CD4-positive, alpha-beta T cell treated with Interleukin-1 beta for 1 hour (primary cell): Measurements from ENCODE around the gene MED9.

ENCODE experiments used
- DNase-seq, 2 donors: peaks; one replicate each; pipeline ENCODE4 v3.0.0-alpha.2; 2020 to 2022

Gene MED9

DNA sequence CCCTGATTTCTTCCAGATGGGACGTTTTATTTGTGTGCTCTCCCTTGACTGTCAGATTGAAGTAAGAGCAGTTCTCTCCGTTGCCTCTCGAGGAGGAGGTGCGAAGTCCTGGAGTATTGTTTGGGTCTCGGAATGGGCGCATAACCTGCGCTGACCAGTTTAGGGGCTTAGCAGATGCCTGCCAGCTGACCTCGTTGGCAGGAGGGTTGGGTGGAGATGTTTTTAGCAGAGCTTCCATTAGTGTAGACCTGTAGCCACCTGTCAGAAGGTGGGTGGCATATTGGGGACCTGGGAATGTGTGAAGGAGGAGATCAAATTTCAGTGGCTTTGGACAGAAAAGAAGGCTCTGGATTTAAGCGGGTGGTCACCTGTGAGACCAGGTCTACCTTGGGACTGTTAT, 15.8 kb downstream of the MED9 start:
- no peak for DNase-seq

DNA sequence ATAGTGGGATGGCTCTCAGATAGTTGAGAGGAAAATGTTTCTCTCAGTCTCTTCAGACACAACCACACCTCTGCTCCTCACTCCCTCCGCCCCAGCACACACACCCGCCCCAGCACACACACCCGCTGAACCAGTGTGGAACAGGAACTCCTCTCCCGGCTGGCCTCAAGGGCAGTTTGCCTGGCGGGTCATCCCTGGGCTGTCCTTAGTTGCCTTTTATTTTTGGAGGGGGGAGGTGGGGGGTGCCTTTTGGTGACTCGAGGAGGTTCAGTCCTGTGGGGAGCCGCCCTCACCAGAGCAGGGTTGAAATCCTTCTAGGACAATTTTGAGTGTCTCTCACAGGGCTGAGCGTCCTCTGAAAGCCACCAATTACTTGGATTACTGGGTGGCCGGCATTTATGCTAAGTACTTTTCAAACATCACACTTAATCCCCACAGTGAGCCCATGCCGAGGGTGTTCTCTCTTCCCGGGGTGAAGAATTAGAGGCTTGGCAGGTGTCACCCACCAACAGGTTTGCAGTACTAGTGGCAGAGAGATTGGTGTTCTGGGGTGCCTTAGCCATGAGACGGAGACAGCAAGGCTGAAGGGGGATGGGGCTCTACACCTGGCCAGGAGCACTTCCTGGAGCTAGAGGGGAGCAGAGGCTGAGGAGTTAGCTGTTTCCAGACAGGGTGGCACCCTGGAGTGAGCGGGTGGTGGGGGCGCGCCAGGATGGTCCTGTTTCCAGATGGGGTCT, 16.6 kb downstream of the MED9 start:
- DNase-seq: no peak

DNA sequence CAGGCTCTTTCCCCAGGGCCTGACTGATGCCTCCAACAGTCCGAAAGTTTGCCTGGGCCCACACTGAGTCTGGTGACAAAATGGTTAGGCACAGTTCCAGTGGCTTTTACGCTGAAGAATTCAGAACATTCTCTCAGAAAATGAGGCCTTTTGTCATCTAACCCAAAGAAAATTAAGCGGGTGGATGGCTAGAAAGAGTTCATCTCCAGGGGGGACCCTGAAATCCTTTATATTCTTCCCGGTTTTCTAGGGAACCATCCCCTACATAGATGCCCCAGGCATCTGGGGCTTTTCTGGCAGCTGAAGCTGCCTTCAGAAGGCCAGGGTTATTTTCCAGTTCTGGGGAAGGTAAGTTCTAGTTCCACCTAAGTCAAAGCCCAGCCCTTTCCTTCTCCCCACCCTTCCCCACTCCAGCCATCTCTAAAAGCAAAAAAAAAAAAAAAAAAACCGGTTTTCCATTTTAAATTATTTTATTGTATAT, 17.2 kb downstream of the MED9 start:
- DNase-seq: no peak

DNA sequence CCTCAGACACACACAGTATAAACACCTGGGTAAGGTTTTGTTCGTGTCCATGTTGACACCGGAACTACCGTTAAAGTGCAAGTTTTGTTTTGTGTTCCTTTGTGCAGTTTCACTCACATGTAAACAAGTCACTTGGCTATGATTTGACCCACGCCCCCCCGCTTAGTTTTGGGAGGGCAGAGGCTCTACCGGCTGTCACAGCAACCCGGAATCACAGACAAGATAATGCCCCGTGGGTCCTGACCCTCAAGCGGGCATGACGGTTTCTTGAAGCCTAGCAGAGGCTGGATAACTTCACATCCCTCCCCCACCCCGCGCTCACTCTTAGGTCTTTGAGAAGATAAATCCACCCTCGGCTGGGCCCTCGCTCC, 17.7 kb downstream of the MED9 start:
- DNase-seq: no peak

DNA sequence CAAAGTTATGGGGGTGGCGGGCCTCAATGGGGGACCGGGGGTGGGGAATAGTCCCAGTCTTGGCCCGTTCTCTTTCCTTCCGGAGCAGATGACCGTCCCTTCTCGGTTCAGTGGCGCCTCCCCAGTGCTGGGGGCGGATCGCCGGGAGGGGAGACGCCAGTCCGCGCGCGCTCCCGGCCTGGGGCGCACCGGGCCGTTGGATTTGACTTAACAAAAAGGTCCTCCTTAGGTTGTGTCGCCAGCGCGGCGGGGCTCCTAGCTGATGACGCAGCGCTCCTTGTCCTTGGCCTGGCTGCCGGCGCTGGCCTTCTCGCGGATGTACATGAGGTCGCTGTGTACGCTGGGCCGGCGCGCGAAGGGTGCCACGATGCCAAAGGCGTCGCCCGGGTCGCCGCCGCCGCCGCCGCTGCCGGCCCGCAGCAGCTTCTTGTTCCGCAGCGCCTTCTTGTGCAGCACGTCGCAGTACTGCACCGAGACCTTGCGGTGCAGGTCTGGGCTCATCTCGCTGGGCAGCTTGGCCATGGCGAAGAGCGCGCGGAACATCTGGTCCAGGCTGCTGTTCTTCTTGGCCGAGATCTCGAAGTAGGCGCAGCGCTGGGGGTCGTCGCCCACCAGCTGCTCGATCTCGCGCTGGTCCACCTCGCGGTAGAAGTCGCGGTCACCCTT, 18.2 kb downstream of the MED9 start:
- DNase-seq: peak in 1 of 2 donors; percentile 20

DNA sequence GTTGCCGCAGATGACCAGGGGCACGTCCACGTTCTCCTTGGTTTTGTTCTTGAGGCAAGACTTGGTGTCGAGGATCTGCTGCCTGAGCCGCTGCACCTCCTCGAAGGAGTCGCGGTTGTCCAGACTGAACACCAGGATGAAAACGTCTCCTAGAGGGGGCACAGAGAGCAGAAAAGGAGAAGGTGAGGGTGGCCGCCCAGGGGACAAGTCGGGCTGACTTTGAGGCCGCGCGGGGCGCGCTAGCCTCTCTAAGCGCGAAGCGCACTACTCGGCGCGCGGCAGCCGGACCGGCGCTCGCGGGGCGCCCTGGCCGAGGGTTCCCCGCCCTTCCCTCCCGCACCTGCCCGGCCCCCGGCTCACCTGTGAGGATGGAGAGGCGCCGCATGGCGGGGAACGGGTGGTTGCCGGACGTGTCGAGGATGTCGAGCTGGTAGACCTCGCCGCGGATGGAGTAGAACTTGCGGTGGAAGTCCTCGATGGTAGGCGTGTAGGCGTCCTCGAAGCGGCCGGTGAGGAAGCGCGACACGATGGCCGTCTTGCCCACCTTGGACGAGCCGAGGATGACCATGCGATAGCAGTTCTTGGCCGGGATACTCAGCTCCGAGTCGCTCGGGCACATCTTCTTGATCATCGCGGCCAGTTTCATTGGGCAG, 18.9 kb downstream of the MED9 start:
- peak in 1 of 2 donors; percentile 16 for DNase-seq

DNA sequence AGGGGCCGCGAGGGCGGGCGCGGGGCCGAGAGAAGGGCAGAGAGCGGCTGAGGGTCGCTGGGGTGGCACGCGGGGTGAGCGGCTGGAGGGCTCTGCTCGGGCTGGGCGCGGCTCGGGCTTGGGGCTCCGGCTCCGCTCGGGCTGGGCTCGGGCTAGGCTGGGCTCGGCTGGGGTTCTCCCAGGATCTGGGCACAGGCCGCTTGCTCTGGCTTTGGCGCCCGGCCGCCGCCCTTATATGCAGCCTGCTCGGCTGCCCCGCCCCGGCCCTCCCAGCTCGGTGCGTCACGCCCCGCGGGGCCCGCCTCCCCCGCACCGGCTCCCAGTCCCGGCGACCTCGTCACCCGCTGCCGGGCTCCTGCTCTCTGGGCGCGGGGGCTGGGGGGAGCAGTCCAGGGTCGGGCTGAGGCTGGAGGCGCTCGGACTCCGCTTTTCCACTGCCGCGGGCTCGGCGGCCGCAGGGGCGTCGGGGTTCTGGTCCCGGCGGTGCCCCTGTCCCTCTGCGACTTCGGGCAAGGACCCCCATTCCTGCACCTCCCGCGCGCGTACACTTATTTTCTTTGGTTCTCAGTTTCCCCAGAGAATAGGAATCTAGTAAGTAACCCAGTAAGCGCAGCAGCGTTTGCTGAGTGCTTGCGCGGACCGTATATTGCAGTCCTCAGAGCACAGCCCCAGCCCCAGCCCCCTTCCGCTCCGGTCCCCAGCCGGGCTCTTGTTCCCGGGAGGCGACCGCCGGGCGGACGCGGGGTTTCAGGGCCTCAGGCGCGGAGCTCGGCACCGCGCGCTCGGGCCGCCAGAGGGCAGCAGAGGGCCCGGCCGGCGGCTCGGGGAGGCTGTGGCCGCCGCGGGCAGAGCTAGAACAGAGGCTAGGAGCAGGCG, 19.6 kb downstream of the MED9 start, which contains the start of gene RASD1:
TSS of gene RASD1 (minus strand) at position 207 of the 876 bp plus-strand sequence. CDS start 214 bp downstream, outside the sequence.
- peak; percentile 82 for DNase-seq

DNA sequence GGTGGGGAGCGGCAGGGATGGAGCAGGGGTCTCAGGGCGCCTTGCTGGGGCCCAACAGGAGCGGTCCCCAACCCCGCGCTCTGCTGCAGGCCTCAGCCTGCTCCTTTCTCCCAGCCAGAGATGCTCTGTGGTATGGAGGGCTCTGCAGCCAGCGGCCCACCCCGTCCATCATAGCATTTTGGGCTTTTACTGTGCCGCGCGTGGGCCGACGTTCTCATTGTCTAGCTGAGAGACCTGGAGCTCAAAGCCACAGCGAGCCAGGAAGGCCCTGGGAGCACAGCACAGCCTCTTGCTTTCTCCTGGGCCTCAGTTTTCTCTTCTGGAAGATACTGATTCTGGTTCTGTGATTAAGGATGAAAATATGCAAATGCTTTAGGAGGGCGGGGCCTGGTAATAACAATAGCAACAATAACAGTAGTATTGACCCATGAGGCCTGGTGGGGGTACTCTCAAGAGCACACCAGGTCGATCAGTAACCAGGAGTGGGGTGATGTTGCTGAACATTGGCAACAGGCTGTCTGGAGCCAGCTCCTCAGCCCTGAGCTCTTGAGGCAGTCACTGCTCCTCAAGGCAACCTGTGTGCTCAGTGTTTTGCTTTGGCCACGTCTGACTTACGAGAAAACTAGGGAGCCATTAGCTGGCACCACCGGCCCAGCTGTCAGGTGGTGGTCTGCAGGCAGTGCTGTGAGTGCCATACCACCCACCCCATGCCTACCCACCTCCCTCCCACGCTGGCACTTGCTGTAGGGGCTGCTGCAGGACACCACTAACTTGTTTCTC, 20.5 kb downstream of the MED9 start:
- no peak for DNase-seq

DNA sequence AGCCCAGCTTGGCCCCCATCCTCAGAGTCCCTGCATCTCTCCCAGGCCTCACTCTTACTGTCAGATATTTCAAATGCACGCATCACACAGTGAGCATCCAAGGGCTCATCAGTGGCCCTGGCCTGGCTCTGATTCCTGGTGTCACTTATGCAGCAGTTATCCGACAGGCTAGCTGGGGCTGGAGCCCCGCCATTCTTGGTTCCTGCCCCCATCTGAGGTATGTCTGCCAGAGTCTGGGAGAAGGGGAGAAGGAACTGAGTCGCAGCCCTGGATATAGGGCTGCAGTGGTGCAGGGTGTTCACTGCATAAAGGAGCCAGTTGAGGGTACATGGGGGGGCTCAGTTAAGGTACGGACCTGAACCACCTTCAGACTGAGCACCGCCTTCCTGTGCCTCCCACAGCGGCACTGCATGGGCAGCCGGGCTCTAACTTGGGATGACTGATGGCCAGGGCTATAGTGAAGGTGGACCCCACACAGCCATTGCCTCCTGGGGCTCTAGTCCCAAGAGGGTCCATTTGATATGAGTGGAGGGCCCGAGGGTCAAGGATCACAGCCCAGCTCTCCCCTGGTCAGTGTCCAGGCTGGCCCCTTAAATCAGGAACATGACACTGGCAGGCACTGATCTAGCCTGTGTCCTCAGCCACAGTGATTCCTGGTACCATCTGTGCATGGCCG, 21.2 kb downstream of the MED9 start:
- DNase-seq: no peak

DNA sequence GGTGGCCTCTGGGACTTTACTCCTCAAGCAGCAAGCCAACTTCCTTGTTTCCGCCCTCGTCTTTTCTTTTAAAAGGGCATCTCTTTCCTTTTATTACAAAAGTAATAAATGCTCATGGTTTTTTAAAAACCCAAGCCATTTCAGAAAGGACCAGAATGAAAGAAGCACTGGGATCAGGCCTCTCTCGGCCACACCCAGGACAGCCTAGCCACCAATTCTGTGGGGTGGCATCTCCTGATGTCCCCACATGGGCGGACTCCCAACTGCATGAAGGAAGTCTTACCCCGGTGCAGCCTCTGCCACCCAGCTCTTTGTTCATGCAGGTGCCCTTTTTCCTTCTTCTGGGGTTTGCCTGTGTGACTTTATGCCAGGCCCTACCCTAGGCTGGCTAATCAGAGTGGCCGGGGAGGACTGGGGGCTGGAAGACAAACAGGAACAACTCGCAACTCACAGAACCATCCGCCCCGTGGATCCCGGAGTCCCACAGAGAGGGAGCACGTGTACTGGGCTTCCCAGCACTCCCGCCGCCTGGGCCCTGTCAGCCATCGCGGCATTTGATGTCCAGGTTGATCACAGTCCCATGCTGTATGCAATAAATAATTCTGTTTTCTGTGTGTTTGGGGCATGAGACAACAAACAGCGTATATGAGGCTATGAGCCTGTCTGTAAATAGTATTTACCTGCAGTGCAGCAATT, 22.0 kb downstream of the MED9 start:
- no peak for DNase-seq

DNA sequence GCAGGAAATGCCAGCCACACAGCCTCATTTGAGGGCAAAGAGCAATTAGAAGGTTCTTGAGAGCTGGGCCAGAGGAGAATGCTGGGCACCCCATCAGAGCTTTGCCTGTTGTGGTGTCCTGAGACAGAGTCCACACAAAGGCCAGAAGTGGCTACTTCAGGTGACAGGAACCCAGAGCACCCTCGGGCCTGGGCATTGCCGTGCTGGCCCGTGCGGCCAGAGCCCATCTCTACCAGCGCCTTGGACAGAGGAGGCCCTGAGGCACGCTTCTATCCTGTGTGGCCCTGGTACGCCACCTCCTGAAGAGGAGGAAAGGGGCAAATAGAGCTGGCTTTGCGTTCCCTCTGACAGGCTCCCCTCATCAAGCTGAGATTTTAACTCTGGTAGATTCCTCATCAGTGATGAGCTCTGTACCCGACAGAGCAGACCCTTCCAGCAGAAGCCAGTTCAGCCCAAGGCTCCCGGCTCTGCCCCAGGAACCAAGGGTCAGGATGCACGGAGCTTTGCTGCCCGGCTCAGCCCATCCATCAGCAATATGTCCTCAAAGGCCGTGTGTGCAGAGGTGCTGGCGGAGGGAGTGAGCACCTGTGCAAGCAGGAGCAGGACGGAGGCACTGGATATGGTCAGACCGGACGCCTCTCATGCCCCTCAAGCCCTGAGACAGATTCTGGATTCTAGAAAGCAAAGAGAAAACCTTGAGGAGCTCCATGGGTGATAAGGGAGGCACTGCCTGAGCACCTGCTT, 22.8 kb downstream of the MED9 start:
- DNase-seq: no peak

DNA sequence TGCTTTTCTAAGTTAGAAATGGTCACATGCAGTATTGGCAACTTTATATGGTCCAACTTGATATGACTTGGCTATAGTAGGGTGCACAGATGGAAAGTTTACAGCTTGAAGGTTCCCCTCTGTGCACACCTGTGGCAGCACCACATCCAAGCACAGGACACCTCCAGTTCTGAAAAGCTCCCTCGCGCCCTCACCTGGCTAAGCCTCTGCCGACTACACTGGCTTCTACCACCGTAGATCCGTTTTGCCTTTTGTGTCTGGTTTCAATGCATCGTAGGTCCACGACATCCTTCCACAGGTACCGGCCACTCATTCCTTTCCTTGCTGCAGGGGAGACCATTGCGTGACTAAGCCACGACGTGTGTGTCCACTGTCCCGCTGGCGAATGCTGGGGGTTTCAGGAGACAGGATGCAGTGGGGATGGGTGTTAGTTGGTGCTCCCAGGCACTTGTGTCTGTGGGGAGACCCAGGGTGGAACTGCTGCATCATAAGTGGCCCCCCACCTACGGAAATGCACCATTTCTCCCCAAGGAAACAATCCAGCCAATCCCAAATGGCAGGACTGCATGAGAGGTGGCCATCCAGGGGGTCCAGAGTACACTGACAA, 24.3 kb downstream of the MED9 start:
- no peak for DNase-seq

DNA sequence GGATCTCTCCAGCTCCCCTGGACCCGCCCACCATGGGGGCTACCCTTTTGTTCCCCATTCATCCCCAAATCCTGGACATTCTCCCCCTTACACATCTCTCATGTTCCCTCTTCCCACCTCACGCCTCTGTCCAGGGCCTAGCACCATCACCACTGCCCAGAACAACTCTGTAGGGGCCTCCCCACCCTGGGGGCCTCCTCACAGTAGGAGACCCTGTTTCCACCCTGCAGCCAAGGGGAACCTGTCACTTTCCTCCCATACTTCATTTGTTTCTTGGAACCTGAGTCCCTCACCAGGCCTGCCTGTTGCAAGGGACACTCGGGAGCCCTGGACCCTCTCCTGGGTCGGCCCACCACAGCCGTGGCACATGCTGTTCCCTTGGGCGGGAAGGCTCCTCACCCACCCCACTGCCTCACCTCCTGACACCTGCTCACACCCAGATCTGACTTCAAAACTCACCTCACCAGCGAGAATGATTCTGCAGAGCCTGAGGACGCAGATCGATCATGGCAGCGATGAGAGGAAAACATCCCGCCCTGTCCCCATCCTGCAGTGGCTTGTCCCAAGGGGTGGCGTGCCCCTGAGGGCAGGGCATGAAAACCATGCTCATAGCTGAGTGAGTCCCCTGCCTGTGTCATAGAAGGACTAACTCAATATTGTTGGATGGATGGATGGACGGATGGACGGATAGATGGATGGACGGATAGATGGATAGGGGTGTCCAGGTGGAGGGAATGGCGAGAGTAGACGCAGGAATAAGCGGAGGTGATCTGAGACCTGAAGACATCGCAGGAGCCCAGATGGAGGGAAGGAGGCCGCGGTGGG, 26.2 kb downstream of the MED9 start:
- DNase-seq: no peak

DNA sequence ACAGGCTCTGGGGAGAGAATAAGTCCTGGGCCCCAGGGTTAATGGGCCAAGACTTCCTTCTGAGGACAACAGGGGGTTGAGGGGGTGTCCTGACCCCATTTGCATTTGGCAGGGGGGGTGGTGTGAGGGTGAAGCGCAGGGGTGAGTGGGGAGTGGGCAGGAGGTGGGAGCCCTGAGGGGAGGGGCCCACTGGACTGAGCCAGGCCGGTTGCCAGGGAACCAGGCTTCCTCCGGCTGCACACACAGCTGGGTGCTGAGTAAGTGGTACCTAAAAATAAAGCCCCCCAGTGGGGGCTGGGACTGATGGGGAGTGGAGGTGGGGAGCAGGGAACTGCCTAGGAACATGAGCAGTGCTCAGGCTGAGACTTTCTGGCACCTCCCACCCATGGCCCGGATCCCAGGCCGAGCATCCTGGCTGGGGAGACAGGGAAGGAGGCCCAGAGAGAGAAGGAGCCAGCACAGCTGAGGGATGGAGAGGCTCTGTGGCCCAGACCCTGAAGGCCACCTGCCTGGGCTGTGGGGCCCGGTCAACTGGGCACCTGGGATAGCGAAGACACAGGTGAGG, 26.8 kb downstream of the MED9 start:
- DNase-seq: no peak

DNA sequence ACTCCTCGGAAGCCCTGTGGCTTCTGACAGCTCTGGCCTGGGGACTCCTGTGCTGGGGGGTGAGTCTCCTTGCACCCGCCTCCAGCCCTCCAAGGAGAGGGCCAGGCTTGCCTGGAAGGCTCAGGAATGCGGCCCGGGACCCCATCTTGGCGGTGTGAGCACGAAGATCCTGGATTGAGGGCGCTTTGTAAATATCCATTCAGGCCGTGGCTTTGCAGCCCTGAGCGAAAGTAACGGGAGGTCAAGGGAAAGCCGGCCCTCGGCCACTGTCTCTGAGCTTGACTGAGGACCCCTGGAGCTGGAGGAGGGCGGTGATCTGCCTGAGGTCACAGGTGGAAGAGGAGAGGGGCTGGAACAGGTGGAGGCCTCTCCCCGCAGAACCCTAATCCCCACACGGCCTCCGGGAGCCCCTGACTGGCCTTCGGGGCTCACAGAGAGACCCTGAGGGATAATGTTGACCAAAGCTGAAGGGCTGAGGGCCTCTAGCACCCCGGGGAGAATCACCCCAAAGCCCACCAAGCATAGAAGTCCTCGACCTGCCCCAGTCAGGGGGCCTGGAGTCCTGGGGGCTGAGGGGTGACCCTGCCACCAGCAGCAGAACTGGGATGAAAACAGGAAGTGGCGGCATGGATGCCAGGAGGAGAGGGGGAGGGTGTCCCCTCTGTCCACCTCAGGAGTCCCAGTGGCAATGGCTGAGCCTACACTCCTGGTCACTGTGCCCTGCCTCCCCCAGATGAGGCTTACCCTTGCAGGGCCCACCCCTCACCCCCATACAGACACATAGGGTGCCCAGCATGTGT, 27.7 kb downstream of the MED9 start:
- DNase-seq: no peak

DNA sequence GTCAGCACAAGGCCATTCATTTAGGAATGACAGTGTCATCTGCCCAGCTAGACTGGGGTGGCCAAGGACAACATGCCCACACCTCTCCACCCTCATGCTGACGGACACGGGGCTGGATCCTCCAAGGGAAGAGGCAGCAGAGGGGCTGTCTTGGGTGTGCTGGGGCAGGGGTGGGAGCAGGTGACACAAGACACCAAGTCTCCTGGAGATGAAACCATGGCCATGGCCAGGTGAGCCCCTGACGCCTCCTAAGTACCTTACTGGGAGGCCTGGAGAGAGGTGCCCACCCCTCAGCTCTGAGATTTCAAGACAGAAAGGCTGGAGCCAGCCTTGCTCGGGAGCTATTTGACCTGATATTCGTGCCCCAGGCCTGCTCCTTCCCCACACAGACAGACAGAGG, 28.4 kb downstream of the MED9 start:
- DNase-seq: no peak

DNA sequence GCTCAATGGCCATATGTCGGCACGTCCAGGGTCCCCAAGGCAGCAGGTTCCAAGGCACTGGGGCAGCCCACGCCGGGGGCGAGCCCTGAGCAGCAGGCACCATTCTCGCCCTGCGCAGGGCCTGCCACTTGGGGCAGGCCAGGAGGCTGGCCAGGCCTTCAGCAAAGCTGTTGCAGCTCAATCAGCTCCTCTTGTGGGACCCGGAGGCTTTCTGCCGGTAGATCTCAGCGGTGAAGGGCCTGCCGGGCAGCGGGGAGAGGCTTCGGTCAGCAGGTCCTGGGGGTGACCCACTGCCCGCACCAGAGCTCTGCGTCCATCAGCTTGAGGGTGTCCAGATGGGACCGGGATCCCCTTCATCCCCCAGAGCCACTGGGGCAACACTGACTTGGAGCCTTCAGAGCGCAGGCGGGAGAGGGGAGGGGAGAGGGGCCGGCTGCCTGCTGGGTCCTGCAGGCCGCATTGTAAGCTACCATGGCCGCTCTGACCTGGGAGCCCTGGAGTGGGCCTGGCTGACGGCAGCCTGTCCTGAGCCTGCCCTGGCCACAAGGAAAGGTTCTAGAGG, 28.9 kb downstream of the MED9 start:
- DNase-seq: no peak
